HCT116 (cell line): ENCODE data around the gene IFNL2. TPM values are rescaled to one million over a fixed set of nuclear protein-coding genes. Genes with fewer than 3 reads are reported as not detected.
"Not testable (repeated sequence)": the region's sequence is repeated elsewhere in the genome, so short reads cannot be mapped to it uniquely, and the experiment has no call there.

Experiments
- ATAC-seq: fragments of 200-7000 bp; cut with Tn5 transposase; 2 replicates; pipeline ENCODE4 v1.9.1; 2020; ENCODE audit warnings: mild to moderate bottlenecking, moderate library complexity
- BruUV-seq: library from RNA; stranded (reverse); fragments of 400-500 nt; replicated peaks from 2 replicates; lab custom pipeline; 2021; lab: Mats Ljungman, UMichigan
- CTCF ChIA-PET: fragments of 300-600 bp; sonication (Branson Sonifier 250); formaldehyde crosslinking; loops from one replicate; lab custom pipeline; 2021; ENCODE audit warnings: antibody characterized with exemption; lab: Charles Lee
- POLR2A ChIA-PET: fragments of 300-600, 350-600 bp; sonication (Branson Sonifier 250); formaldehyde crosslinking; loops from one replicate; lab custom pipeline; 2021; ENCODE audit warnings: antibody characterized with exemption; lab: Charles Lee
- RAD21 ChIA-PET, 2 experiments: fragments of 300-600 bp; sonication (Branson Sonifier 250); formaldehyde crosslinking; loops; one replicate each; lab custom pipeline; 2023; ENCODE audit warnings: low total read pairs in 2 of 2; ENCODE audit not compliant: uncharacterized antibody in 2 of 2, unreplicated experiment in 2 of 2, low non-redundant PET in 1 of 2; lab: Charles Lee
- DNase-seq: peaks from one replicate; pipeline ENCODE4 v3.0.0-alpha.2; 2010; ENCODE audit warnings: low read depth, low spot score
- H2AFZ ChIP-seq: fragments of 200-600 bp; shearing (Covaris generic), sonication (generic); 2 replicates; pipeline ENCODE4 v1.6.1; 2017; ENCODE audit warnings: low read depth, mixed run types, mixed read lengths, antibody characterized with exemption, low read length; ENCODE audit not compliant: poor library complexity, severe bottlenecking
- H3K27ac ChIP-seq: 2 replicates; pipeline ENCODE4 v1.5.1; 2012; ENCODE audit warnings: low read depth, low read length
- H3K27me3 ChIP-seq: fragments of 200-600 bp; sonication (generic); 2 replicates; pipeline ENCODE4 v1.6.1; 2016; ENCODE audit warnings: mixed run types, low read length, mixed read lengths; ENCODE audit not compliant: insufficient read depth
- H3K36me3 ChIP-seq, 2 experiments: fragments of 200-500 bp in 1 of 2; fragments of 200-600 bp in 1 of 2; sonication (Bioruptor generic) in 1 of 2; sonication (generic) in 1 of 2; 2 replicates each; pipeline versions ENCODE4 v1.5.1 to v1.6.1; 2014 to 2016; ENCODE audit warnings: low read length in 2 of 2, inconsistent platforms in 1 of 2, mixed read lengths in 1 of 2, mixed run types in 1 of 2; ENCODE audit not compliant: insufficient read depth in 2 of 2, control insufficient read depth in 1 of 2
- H3K4me1 ChIP-seq, 2 experiments: fragments of 200-600 bp in 1 of 2; sonication (generic) in 1 of 2; 2 replicates each; pipeline versions ENCODE4 v1.5.1 to v1.6.1; 2012 to 2017; ENCODE audit warnings: low read length in 2 of 2, inconsistent platforms in 1 of 2, mild to moderate bottlenecking in 1 of 2, mixed read lengths in 1 of 2, mixed run types in 1 of 2, moderate library complexity in 1 of 2; ENCODE audit not compliant: insufficient read depth in 2 of 2, control insufficient read depth in 1 of 2
- H3K4me2 ChIP-seq: fragments of 200-600 bp; sonication (generic); 2 replicates; pipeline ENCODE4 v1.6.1; 2017; ENCODE audit warnings: mixed run types, low read length, mixed read lengths
- H3K4me3 ChIP-seq, 2 experiments: fragments of 200-600 bp in 1 of 2; sonication (generic) in 1 of 2; replicated peaks in 1 of 2; 2 replicates each; pipeline ENCODE4 v1.5.1; 2011 to 2016; ENCODE audit warnings: low read length in 2 of 2, control low read depth in 1 of 2, low read depth in 1 of 2, mild to moderate bottlenecking in 1 of 2, mixed read lengths in 1 of 2, mixed run types in 1 of 2
- H3K79me2 ChIP-seq: fragments of 200-600 bp; sonication (generic); 2 replicates; pipeline ENCODE4 v1.6.1; 2017; ENCODE audit warnings: mild to moderate bottlenecking, mixed run types, low read length, moderate library complexity, mixed read lengths; ENCODE audit not compliant: insufficient read depth
- H3K9ac ChIP-seq: fragments of 200-600 bp; sonication (generic); 2 replicates; pipeline ENCODE4 v1.6.1; 2016; ENCODE audit warnings: low read length, mixed read lengths
- H3K9me2 ChIP-seq: fragments of 200-600 bp; sonication (generic), shearing (Covaris generic); 2 replicates; pipeline ENCODE4 v1.6.1; 2017; ENCODE audit warnings: mixed run types, mild to moderate bottlenecking, moderate library complexity; ENCODE audit not compliant: insufficient read depth
- H3K9me3 ChIP-seq, 2 experiments: fragments of 200-500 bp in 1 of 2; fragments of 200-600 bp in 1 of 2; sonication (Bioruptor generic) in 1 of 2; sonication (generic) in 1 of 2; 2 replicates each; pipeline ENCODE4 v1.6.1; 2014 to 2017; ENCODE audit warnings: low read length in 2 of 2, mixed read lengths in 2 of 2, inconsistent platforms in 1 of 2, low read depth in 1 of 2, mild to moderate bottlenecking in 1 of 2, mixed run types in 1 of 2, moderate library complexity in 1 of 2; ENCODE audit not compliant: control insufficient read depth in 1 of 2, insufficient read depth in 1 of 2
- H4K20me1 ChIP-seq: fragments of 200-600 bp; sonication (generic), shearing (Covaris generic); 2 replicates; pipeline ENCODE4 v1.6.1; 2017; ENCODE audit warnings: mixed run types, mild to moderate bottlenecking, moderate library complexity; ENCODE audit not compliant: insufficient read depth
- CBX3 ChIP-seq: IDR thresholded peaks from 2 replicates; pipeline ENCODE4 v1.6.1; 2012; ENCODE audit warnings: low read depth
- FOSL1 ChIP-seq: IDR thresholded peaks from 2 replicates; pipeline ENCODE4 v1.6.1; 2012; ENCODE audit warnings: low read depth
- MAX ChIP-seq: IDR thresholded peaks from 2 replicates; pipeline ENCODE4 v1.6.1; 2012
- SP1 ChIP-seq: IDR thresholded peaks from 2 replicates; pipeline ENCODE4 v1.6.1; 2012; ENCODE audit warnings: low read depth
- YY1 ChIP-seq: IDR thresholded peaks from 2 replicates; pipeline ENCODE4 v1.6.1; 2011; ENCODE audit warnings: low read length, low read depth, moderate library complexity, mild to moderate bottlenecking; ENCODE audit not compliant: insufficient replicate concordance; ENCODE audit errors: extremely low read depth
- ZFX ChIP-seq: fragments of 450-650 bp; IDR thresholded peaks from 2 replicates; pipeline ENCODE4 v1.6.1; 2017
- intact Hi-C: fragments of 100-400 bp; cut with micrococcal nuclease; formaldehyde crosslinking; loops from 2 replicates; pipeline ENCODE4 v1.10.0; 2022
- total RNA-seq: library from RNA; stranded (reverse); gene quantifications from one replicate; pipeline ENCODE4 v1.2.1, GENCODE V29; 2021; ENCODE audit not compliant: unreplicated experiment
- TF ChIP-seq, protein P1 (sequence below): IDR thresholded peaks from 2 replicates; pipeline ENCODE4 v1.6.1; 2012; ENCODE audit warnings: low read depth

IFNL2 gene
- total RNA-seq, 1 experiment from 2014 or later: not detected

DNA sequence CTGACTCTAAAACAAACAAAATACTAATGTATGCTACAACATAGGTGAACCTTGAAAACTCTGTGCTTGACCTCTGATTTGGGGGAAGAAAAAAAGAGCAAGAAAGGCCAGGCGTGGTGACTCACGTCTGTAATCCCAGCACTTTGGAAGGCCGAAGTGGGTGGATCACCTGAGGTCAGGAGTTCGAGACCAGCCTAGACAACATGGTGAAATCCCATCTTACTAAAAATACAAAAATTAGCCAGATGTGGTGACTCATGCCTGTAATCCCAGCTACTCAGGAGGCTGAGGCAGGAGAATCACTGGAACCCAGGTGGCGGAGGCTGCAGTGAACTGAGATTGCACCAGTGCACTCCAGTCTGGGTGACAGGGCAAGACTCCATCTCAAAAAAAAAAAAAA is 5.7 kb downstream of the IFNL2 start:
- ATAC-seq, H3K27ac ChIP-seq, H2AFZ ChIP-seq, H3K9ac ChIP-seq, CTCF ChIA-PET, H3K9me2 ChIP-seq, DNase-seq, RAD21 ChIA-PET, H3K79me2 ChIP-seq, POLR2A ChIA-PET, intact Hi-C loops, BruUV-seq, H3K36me3 ChIP-seq, H3K9me3 ChIP-seq, H4K20me1 ChIP-seq, H3K4me3 ChIP-seq, H3K27me3 ChIP-seq, H3K4me1 ChIP-seq: not testable (repeated sequence)
- peak overlapping the region; percentile 36; the same call in 1 of the 2 replicates for H3K4me2 ChIP-seq

DNA sequence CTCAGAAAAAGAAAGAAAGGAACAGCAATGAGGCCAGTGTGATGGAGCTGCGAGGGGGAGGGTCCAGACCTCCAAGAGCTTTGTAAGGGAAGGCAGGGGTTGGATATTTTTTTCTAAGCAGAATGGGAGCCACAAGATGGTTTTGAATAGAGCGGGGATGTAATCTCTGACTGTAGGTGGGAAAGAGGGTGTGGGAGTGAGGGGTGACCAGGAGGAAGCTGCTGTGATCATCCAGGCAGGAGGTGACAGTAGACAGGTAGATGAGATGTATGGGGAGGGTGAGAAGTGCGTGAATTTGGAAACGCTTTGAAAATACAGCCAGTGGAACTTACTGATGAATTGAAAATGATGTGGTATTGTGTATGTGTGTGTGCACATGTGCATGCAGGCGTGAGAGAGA is 7.4 kb downstream of the IFNL2 start:
- no TSS peak for BruUV-seq
- Histone ChIP-seq H3K79me2 (no peaks in the 10 kb centered on the region), H3K4me1 (peaks cover 3 to 8% of the 10 kb centered on the region in 2 experiments), H3K4me2 (no peak overlapping the region), H3K36me3 (no peaks in the 10 kb centered on the region), H3K9me3 (no peaks in the 10 kb centered on the region), H2AFZ (no peak overlapping the region), H3K27me3 (no peaks in the 10 kb centered on the region), H3K27ac (no peak overlapping the region), H3K9ac (no peak overlapping the region), H4K20me1 (no peaks in the 10 kb centered on the region), H3K9me2 (no peaks in the 10 kb centered on the region), H3K4me3 (no peak overlapping the region)
- RAD21 ChIA-PET: no interaction called here
- no peak for TF ChIP-seq ZFX
- no peak for TF ChIP-seq SP1
- TF ChIP-seq, protein P1, sequence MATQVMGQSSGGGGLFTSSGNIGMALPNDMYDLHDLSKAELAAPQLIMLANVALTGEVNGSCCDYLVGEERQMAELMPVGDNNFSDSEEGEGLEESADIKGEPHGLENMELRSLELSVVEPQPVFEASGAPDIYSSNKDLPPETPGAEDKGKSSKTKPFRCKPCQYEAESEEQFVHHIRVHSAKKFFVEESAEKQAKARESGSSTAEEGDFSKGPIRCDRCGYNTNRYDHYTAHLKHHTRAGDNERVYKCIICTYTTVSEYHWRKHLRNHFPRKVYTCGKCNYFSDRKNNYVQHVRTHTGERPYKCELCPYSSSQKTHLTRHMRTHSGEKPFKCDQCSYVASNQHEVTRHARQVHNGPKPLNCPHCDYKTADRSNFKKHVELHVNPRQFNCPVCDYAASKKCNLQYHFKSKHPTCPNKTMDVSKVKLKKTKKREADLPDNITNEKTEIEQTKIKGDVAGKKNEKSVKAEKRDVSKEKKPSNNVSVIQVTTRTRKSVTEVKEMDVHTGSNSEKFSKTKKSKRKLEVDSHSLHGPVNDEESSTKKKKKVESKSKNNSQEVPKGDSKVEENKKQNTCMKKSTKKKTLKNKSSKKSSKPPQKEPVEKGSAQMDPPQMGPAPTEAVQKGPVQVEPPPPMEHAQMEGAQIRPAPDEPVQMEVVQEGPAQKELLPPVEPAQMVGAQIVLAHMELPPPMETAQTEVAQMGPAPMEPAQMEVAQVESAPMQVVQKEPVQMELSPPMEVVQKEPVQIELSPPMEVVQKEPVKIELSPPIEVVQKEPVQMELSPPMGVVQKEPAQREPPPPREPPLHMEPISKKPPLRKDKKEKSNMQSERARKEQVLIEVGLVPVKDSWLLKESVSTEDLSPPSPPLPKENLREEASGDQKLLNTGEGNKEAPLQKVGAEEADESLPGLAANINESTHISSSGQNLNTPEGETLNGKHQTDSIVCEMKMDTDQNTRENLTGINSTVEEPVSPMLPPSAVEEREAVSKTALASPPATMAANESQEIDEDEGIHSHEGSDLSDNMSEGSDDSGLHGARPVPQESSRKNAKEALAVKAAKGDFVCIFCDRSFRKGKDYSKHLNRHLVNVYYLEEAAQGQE: no peak
- TF ChIP-seq YY1: no peak
- no peak for TF ChIP-seq CBX3
- no peak for TF ChIP-seq FOSL1
- TF ChIP-seq MAX: no peak
- no peak for DNase-seq
- POLR2A ChIA-PET: no interaction called here
- intact Hi-C loops: no loop called here
- CTCF ChIA-PET: no interaction called here
- ATAC-seq: no peak
